GM21717 (cell line): ENCODE results near the gene RAVER2.
"Not testable (repeated sequence)": the region's sequence is repeated elsewhere in the genome, so short reads cannot be mapped to it uniquely, and the experiment has no call there.

Source experiments
- ATAC-seq: cut with Tn5 transposase; IDR thresholded peaks from one replicate; pipeline ENCODE4 v1.9.1; 2021; ENCODE audit warnings: mild to moderate bottlenecking, moderate library complexity; ENCODE audit not compliant: unreplicated experiment

RAVER2 gene

GRCh38 chr1:64748222-64748621 is 3.3 kb downstream of the RAVER2 start:
- no peak for ATAC-seq

GRCh38 chr1:64748706-64749105 is 3.8 kb downstream of the RAVER2 start:
- no peak for ATAC-seq

- no peak for ATAC-seq
Observed at GRCh38 chr1:64750092-64750491, 5.2 kb downstream of the RAVER2 start.

DNA sequence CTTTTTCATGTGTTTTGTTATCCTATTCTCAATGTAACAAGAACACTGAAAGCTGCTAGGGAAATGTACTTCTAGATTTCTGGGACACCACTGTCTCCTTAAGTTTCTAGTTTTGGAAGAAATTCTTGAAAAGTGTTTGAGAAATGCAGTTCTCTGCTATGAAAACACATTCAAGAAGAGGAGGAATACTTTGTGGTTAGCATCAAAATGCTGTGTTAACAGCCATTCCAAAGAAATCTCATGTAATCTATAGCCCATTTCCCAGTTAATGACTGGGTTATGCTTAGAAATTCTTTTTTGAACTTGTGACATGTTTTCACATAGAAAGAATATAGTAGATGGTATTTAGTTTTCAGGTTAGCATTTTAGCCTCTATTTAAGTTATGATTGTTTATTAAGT is 6.0 kb downstream of the RAVER2 start:
- ATAC-seq: no peak

- no peak for ATAC-seq
Observed at GRCh38 chr1:64754173-64754572, 9.3 kb downstream of the RAVER2 start.

- no peak for ATAC-seq
Observed at GRCh38 chr1:64755361-64755760, 10.5 kb downstream of the RAVER2 start.

DNA sequence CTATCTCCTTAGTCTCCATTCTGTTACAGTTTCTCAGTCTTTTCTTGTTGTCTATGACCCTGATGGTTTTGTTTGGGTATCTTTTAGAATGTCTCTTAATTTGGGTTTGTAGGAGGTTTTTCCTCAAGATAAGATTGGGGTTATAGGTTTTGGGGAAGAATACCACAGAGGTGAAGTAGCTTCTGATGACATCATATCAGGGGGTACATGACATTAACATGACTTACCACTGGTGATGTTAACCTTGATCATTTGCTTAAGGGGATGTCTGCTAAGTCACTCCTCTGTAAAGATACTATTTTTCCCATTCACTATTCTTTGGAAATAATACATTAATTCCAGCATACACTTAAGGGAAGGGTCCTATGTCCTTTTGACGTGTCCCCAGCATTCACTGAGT is 11.9 kb downstream of the RAVER2 start:
- no peak for ATAC-seq

DNA sequence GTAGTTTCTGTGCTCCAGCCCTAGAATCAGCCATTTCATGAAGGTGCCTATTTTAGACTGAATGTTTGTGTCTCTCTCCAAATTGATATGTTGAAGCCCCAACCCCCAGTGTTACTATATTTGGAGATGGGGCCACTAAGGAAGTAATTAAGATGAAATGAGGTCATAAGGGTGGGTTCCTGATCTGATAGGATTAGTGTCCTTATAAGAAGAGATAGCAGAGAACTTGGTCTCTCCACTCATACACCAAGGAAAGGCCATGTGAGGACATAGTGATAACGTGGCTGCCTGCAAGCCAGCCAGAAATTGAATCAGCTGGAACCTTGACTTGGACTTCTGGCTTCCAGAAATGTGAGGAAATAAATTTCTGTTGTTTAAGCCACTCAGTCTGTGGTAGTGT is 12.3 kb downstream of the RAVER2 start:
- ATAC-seq: no peak

DNA sequence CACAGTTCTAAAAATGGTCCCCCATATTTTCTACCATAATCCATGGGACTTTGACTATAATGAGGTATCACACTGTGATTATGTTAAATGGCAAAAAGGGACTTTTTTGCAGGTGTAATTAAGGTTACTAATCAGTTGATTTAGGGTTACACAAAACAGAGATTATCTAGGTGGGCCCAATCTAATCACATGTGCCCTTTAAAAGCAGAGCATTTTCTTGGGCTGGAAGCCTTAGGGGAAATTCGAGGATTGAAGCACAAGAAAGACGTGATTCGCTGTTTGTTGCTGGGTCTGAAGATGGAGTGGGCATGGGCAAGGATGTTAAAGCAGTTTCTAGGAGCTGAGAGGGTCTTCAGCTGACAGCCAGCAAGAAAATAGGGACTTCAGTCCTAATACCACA is 13.4 kb downstream of the RAVER2 start:
- ATAC-seq: no peak

GRCh38 chr1:64759968-64760367 is 15.1 kb downstream of the RAVER2 start:
- ATAC-seq: no peak

GRCh38 chr1:64765012-64765411 is 20.1 kb downstream of the RAVER2 start:
- no peak for ATAC-seq

DNA sequence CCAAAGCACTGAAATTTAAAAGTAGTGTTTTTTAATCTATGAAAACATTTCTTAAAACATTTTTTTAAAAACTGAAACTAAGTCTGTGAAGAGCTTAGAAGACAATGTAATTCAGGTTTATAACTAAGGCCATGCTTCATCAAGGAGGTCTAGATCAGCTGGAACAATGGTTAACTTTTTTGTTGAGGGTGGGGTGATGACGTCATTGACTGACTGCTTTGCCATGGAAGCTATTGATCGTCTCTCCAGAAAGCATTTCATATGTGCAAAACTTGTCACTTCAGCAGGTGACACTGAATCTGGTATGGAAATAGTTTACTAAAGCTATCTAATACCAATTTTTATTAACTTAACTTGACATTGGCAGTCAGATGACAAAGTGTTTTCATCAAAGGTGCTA is 21.0 kb downstream of the RAVER2 start:
- no peak for ATAC-seq

DNA sequence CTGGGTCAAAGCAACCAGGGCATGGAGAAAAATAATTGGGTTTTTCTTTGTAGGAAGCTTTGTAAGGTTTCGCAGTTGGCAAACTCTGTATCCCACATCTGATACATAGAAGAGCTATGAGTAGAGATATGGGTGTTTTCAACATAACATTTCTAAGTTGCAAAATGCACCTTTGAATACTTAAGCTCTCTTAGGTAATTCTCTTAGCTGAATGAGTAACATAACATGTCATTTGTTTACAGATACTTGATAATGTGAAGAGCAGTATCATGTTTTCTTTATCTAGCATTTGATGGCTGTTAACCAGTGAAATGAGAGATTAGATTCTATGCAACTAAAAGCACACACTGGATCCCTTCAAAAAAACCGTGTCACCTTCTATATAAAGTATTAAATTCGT is 21.6 kb downstream of the RAVER2 start:
- ATAC-seq: no peak

GRCh38 chr1:64769482-64769881 is 24.6 kb downstream of the RAVER2 start:
- no peak for ATAC-seq

DNA sequence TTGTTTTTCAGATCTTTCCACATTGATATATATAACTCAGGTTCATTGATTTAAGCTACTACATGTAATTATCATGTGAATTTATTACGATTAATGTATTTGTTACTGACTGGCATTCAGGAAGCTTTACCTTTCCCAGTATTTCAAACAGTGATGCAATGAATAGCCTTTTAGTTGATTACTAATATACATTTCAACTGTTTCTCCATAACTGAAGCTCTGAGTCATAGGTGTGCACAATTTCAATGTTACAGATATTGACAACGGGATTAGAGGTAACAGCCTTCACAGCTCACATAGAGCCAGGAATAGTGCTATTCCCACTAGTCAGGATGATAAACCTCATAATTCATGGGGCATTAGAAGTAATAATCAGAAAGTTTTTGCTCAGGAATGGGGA is 25.1 kb downstream of the RAVER2 start:
- ATAC-seq: no peak

DNA sequence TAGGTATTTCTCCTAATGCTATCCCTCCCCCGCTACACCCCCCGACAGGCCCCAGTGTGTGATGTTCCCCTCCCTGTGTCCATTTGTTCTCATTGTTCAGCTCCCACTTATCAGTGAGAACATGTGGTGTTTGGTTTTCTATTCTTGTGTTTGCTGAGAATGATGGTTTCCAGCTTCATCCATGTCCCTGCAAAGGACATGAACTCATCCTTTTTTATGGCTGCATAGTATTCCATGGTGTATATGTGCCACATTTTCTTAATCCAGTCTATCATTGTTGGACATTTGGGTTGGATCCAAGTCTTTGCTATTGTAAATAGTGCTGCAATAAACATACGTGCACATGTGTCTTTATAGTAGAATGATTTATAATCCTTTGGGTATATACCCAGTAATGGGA is 28.4 kb downstream of the RAVER2 start:
- not testable (repeated sequence) for ATAC-seq

- no peak for ATAC-seq
Observed at GRCh38 chr1:64775113-64775512, 30.2 kb downstream of the RAVER2 start.

DNA sequence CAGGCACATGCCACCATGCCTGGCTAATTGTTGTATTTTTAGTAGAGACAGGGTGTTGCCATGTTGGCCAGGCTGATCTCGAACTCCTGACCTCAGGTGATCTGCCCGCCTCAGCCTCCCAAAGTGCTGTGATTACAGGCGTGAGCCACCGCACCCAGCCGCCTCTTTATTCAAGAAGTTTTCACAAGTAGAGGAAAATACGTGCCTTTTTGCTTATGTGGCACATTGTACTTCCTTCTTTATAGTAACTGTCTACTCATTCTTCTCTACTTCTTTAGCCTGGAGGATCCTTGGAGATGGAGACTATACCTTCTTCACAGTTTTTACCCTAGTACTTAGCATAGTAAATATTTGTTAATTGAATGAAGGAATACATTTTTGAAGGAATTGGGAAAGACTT is 37.2 kb downstream of the RAVER2 start:
- ATAC-seq: not testable (repeated sequence)

DNA sequence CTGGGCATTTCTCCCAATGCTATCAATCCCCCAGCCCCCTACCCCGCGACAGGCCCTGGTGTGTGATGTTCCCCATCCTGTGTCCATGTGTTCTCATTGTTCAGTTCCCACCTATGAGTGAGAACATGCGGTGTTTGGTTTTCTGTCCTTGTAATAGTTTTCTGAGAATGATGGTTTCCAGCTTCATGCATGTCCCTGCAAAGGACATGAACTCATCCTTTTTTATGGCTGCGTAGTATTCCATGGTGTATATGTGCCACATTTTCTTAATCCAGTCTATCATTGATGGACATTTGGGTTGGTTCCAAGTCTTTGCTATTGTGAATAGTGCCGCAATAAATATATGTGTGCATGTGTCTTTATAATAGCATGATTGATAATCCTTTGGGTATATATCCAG is 38.0 kb downstream of the RAVER2 start:
- not testable (repeated sequence) for ATAC-seq

DNA sequence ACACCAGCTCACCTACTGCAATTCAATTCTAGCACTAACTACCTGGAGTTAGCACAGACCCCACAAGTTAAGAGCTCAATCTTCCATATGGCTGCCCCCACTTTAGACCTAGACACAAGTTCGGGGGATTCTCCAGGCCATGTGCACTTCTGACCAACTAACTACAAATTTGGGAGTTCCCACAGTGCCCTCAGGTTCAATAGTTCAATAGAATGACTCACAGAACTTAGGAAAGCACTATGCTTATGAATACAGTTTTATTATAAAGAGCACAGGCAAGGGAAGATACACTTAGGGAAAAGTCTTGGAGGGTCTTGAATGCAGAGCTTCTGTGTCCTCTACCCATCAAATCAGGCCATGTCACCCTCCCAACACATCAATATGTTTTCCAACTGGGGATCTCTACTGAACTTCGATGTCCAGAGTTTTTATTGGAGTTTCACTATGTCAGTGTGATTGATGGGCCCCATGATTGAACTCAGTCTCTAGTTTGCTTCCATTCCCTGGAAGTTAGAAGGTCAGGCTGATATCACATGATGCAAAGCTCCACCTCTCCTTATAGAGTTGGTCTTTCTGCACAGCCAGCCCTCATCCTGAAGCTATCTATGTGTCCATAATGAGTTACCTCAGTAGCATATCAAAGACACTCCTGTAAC is 46.1 kb downstream of the RAVER2 start:
- no peak for ATAC-seq

DNA sequence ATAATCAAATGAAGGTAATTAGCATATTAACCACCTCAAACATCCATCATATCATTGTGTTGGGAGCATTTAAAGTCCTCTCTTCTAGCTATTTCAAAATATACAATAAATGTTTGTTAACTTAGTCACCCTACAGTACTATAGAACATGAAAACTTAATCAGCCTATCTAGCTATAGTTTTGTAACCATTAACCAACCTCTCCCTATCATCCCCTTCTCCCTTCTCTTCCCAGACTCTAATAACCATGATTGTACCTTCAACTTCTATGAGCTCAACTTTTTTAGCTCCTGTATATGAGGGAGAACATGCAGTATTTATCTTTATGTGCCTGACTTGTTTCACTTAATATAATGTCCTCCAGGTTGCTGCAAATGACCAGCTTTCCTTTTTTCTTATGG is 54.0 kb downstream of the RAVER2 start:
- ATAC-seq: no peak

- no peak for ATAC-seq
Observed at GRCh38 chr1:64801851-64802523, 57.1 kb downstream of the RAVER2 start.

DNA sequence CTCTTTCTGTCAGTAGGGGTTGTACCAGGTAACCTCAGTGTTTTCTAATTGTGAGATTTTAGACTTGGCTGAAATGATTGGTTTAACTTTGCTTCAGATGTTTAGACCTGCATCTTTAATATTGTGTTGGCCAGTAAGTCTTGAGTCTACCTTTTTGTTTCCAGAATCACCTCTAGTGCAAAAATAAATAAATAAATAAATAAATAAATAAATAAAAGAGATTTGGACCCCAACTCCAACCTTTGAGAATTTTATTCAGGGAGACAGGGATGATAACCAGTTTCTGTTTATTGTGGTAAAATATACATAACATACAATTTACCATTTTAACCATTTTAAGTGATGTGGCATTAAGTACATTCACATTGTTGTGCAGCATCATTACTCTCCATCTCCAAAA is 64.4 kb downstream of the RAVER2 start:
- ATAC-seq: no peak
